HEK293 (cell line): ENCODE data around the gene KSR1.

Experiments used
- CTCF ChIA-PET: fragments of 350-600 bp; formaldehyde crosslinking; extraction: SDS; loops from one replicate; lab custom pipeline; 2021; ENCODE audit warnings: antibody characterized with exemption; lab: Yijun Ruan, JAX
- POLR2A ChIA-PET: fragments of 300-600 bp; formaldehyde crosslinking; extraction: SDS; loops from one replicate; lab custom pipeline; 2020; ENCODE audit warnings: antibody characterized with exemption, inconsistent platforms; lab: Yijun Ruan, JAX
- H3K27ac ChIP-seq: fragments of 200-500 bp; sonication (Bioruptor generic); 2 replicates; pipeline ENCODE4 v1.5.1; 2014; ENCODE audit warnings: low read depth, low read length, control low read depth, inconsistent platforms; ENCODE audit errors: extremely low read depth
- H3K36me3 ChIP-seq, 2 experiments: fragments of 200-500 bp in 1 of 2; sonication (Bioruptor generic) in 1 of 2; 1 replicate in 1 of 2; 2 replicates in 1 of 2; pipeline ENCODE4 v1.5.1; 2014 to 2017; ENCODE audit warnings: inconsistent platforms in 2 of 2, low read length in 2 of 2; ENCODE audit not compliant: control insufficient read depth in 2 of 2, insufficient read depth in 1 of 2
- H3K4me1 ChIP-seq: fragments of 200-500 bp; sonication (Bioruptor generic); 2 replicates; pipeline ENCODE4 v1.5.1; 2014; ENCODE audit warnings: mild to moderate bottlenecking, low read length, inconsistent platforms; ENCODE audit not compliant: control insufficient read depth, insufficient read depth
- H3K4me3 ChIP-seq: 2 replicates; pipeline ENCODE4 v1.5.1; 2011; ENCODE audit warnings: low read depth, mild to moderate bottlenecking, control low read depth, low read length, moderate library complexity
- H3K9me3 ChIP-seq: fragments of 200-500 bp; sonication (Bioruptor generic); 2 replicates; pipeline ENCODE4 v1.5.1; 2014; ENCODE audit warnings: low read depth, low read length, inconsistent platforms; ENCODE audit not compliant: control insufficient read depth, insufficient read depth
- GLI4 ChIP-seq: fragments of 450-650 bp; formaldehyde crosslinking; IDR thresholded peaks from 2 replicates; pipeline ENCODE4 v1.5.1; 2016; ENCODE audit warnings: missing biosample characterization, missing genetic modification characterization
- MEIS1 ChIP-seq: sonication (generic); formaldehyde crosslinking; IDR thresholded peaks from 2 replicates; pipeline ENCODE4 v1.8.1; 2022; ENCODE audit warnings: missing genetic modification reagents, mild to moderate bottlenecking, borderline replicate concordance
- MYNN ChIP-seq: fragments of 450-650 bp; formaldehyde crosslinking; IDR thresholded peaks from 2 replicates; pipeline ENCODE4 v1.5.1; 2016; ENCODE audit warnings: missing biosample characterization, missing genetic modification characterization, borderline replicate concordance
- SCRT1 ChIP-seq: fragments of 450-650 bp; formaldehyde crosslinking; IDR thresholded peaks from 2 replicates; pipeline ENCODE4 v1.5.1; 2016; ENCODE audit warnings: missing biosample characterization, missing genetic modification characterization, borderline replicate concordance
- WT1 ChIP-seq: fragments of 450-650 bp; formaldehyde crosslinking; IDR thresholded peaks from 2 replicates; pipeline ENCODE4 v1.5.1; 2016; ENCODE audit warnings: missing biosample characterization, missing genetic modification characterization
- ZNF157 ChIP-seq: fragments of 450-650 bp; formaldehyde crosslinking; IDR thresholded peaks from 2 replicates; pipeline ENCODE4 v1.5.1; 2016; ENCODE audit warnings: missing biosample characterization, missing genetic modification characterization
- ZNF211 ChIP-seq: fragments of 450-650 bp; formaldehyde crosslinking; IDR thresholded peaks from 2 replicates; pipeline ENCODE4 v1.5.1; 2016; ENCODE audit warnings: low read depth, missing biosample characterization, missing genetic modification characterization
- ZNF521 ChIP-seq: fragments of 450-650 bp; formaldehyde crosslinking; IDR thresholded peaks from 2 replicates; pipeline ENCODE4 v1.5.1; 2017; ENCODE audit warnings: missing biosample characterization, mild to moderate bottlenecking, missing genetic modification characterization
- ZNF621 ChIP-seq: fragments of 450-650 bp; formaldehyde crosslinking; IDR thresholded peaks from 2 replicates; pipeline ENCODE4 v1.5.1; 2017; ENCODE audit warnings: missing biosample characterization, missing genetic modification characterization
- ZNF623 ChIP-seq: fragments of 450-650 bp; formaldehyde crosslinking; IDR thresholded peaks from 2 replicates; pipeline ENCODE4 v1.5.1; 2016; ENCODE audit warnings: missing biosample characterization, missing genetic modification characterization
- ZNF654 ChIP-seq: fragments of 450-650 bp; formaldehyde crosslinking; IDR thresholded peaks from 2 replicates; pipeline ENCODE4 v1.5.1; 2016; ENCODE audit warnings: low read depth, missing biosample characterization, missing genetic modification characterization
- ZNF701 ChIP-seq: fragments of 450-650 bp; formaldehyde crosslinking; IDR thresholded peaks from 2 replicates; pipeline ENCODE4 v1.5.1; 2016; ENCODE audit warnings: missing biosample characterization, missing genetic modification characterization
- TF ChIP-seq, protein P1 (sequence below): fragments of 450-650 bp; formaldehyde crosslinking; IDR thresholded peaks from 2 replicates; pipeline ENCODE4 v1.5.1; 2016; ENCODE audit warnings: missing biosample characterization, missing genetic modification characterization
- TF ChIP-seq, protein P2 (sequence below): fragments of 450-650 bp; formaldehyde crosslinking; IDR thresholded peaks from 2 replicates; pipeline ENCODE4; 2016; ENCODE audit warnings: missing biosample characterization, missing genetic modification characterization
- TF ChIP-seq, protein P3 (sequence below): fragments of 450-650 bp; formaldehyde crosslinking; IDR thresholded peaks from 2 replicates; pipeline ENCODE4 v1.5.1; 2016; ENCODE audit warnings: missing biosample characterization, missing genetic modification characterization
- TF ChIP-seq, protein P4 (sequence below): fragments of 450-650 bp; formaldehyde crosslinking; IDR thresholded peaks from 2 replicates; pipeline ENCODE4 v1.5.1; 2016; ENCODE audit warnings: missing biosample characterization, missing genetic modification characterization
- TF ChIP-seq, protein P5 (sequence below): fragments of 450-650 bp; IDR thresholded peaks from 2 replicates; pipeline ENCODE4 v1.5.1; 2018; ENCODE audit warnings: missing biosample characterization, mild to moderate bottlenecking, missing genetic modification characterization
- TF ChIP-seq, protein P6 (sequence below): fragments of 450-650 bp; formaldehyde crosslinking; IDR thresholded peaks from 2 replicates; pipeline ENCODE4 v1.5.1; 2017; ENCODE audit warnings: missing biosample characterization, missing genetic modification characterization
- TF ChIP-seq, protein P7 (sequence below): fragments of 450-650 bp; formaldehyde crosslinking; IDR thresholded peaks from 2 replicates; pipeline ENCODE4 v1.5.1; 2016; ENCODE audit warnings: missing biosample characterization, missing genetic modification characterization

Gene KSR1

DNA sequence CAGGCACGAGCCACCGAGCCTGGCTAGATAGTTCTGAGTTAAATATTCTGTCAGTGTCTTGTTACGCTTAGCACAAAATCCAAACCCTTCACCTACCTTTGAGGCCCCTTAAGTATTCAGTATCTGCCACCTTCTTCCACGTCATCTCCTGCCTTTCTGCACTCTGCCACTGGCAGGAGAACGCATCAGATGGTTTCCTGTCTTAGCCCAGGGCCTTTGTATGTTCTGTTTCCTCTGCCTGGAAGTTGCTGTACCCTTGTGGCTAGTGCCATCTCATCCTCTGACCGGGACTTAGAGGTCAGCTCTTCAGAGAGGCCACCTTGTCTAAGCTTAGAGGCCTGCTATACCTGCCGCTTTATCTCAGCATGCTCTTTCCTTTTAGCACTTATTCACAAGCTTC, 107.3 kb downstream of the KSR1 start (continued):
- no peak for TF ChIP-seq ZNF621 (tag by site-specific recombination)

DNA sequence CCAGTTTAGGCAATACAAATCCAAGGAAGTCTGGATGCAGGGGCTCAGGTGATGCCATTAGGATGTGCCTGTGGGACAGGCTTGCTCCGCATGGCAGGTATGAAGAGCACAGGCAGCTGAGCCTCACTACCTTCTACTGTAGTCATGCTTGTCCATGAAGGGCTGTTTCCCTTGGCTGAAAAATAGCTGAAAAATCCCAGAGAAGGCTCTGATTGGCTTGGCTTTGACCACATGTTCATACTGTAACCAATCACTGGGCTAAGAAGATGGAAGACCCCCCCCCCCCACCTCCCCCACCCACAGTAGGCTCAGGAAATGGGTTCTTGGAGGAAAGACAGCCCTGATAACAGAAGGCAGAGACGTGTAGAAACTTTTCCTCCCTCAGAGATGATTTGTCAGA, 108.2 kb downstream of the KSR1 start:
- no peaks in the 10 kb centered on the region for H3K9me3 ChIP-seq
- H3K4me1 ChIP-seq = peaks cover 12% of the 10 kb centered on the region
- H3K4me3 ChIP-seq = no peak overlapping the region
- ChIA-PET CTCF (interaction anchor here (0.6 to 2.7 kb wide), 5 partner anchors 16 to 38 kb away, joined by 3 to 20 read pairs (median 4); no protein-coding TSS in a partner anchor), POLR2A (interaction anchor here (0.7 kb wide), 1 partner anchor 110 kb away, joined by 3 read pairs; no protein-coding TSS in a partner anchor)
- peaks cover 0 to 7% of the 10 kb centered on the region in 2 experiments; a peak in 1 of 3 replicates for H3K36me3 ChIP-seq
- no peak for TF ChIP-seq ZNF157 (tag by site-specific recombination)
- TF ChIP-seq, protein P1, sequence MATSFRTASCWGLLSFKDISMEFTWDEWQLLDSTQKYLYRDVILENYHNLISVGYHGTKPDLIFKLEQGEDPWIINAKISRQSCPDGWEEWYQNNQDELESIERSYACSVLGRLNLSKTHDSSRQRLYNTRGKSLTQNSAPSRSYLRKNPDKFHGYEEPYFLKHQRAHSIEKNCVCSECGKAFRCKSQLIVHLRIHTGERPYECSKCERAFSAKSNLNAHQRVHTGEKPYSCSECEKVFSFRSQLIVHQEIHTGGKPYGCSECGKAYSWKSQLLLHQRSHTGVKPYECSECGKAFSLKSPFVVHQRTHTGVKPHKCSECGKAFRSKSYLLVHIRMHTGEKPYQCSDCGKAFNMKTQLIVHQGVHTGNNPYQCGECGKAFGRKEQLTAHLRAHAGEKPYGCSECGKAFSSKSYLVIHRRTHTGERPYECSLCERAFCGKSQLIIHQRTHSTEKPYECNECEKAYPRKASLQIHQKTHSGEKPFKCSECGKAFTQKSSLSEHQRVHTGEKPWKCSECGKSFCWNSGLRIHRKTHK (tag by site-specific recombination) = no peak
- TF ChIP-seq, protein P2, sequence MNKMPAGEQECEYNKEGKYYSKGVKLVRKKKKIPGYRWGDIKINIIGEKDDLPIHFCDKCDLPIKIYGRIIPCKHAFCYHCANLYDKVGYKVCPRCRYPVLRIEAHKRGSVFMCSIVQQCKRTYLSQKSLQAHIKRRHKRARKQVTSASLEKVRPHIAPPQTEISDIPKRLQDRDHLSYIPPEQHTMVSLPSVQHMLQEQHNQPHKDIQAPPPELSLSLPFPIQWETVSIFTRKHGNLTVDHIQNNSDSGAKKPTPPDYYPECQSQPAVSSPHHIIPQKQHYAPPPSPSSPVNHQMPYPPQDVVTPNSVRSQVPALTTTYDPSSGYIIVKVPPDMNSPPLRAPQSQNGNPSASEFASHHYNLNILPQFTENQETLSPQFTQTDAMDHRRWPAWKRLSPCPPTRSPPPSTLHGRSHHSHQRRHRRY (tag by site-specific recombination) = no peak
- TF ChIP-seq, protein P3, sequence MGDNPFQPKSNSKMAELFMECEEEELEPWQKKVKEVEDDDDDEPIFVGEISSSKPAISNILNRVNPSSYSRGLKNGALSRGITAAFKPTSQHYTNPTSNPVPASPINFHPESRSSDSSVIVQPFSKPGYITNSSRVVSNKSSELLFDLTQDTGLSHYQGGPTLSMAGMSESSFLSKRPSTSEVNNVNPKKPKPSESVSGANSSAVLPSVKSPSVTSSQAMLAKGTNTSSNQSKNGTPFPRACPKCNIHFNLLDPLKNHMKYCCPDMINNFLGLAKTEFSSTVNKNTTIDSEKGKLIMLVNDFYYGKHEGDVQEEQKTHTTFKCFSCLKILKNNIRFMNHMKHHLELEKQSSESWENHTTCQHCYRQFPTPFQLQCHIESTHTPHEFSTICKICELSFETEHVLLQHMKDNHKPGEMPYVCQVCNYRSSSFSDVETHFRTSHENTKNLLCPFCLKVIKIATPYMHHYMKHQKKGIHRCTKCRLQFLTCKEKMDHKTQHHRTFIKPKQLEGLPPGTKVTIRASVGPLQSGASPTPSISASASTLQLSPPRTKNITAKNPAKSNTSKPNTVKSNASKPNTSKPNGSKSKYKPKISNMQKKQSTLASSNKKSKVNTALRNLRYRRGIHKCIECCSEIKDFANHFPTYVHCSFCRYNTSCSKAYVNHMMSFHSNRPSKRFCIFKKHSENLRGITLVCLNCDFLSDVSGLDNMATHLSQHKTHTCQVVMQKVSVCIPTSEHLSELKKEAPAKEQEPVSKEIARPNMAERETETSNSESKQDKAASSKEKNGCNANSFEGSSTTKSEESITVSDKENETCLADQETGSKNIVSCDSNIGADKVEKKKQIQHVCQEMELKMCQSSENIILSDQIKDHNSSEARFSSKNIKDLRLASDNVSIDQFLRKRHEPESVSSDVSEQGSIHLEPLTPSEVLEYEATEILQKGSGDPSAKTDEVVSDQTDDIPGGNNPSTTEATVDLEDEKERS (tag by site-specific recombination) = no peak
- no peak for TF ChIP-seq ZNF521 (tag by site-specific recombination)
- no peak for TF ChIP-seq MEIS1 (CRISPR knock-in tag)
- TF ChIP-seq MYNN (tag by site-specific recombination) = no peak
- no peak for TF ChIP-seq ZNF623
- TF ChIP-seq, protein P4, sequence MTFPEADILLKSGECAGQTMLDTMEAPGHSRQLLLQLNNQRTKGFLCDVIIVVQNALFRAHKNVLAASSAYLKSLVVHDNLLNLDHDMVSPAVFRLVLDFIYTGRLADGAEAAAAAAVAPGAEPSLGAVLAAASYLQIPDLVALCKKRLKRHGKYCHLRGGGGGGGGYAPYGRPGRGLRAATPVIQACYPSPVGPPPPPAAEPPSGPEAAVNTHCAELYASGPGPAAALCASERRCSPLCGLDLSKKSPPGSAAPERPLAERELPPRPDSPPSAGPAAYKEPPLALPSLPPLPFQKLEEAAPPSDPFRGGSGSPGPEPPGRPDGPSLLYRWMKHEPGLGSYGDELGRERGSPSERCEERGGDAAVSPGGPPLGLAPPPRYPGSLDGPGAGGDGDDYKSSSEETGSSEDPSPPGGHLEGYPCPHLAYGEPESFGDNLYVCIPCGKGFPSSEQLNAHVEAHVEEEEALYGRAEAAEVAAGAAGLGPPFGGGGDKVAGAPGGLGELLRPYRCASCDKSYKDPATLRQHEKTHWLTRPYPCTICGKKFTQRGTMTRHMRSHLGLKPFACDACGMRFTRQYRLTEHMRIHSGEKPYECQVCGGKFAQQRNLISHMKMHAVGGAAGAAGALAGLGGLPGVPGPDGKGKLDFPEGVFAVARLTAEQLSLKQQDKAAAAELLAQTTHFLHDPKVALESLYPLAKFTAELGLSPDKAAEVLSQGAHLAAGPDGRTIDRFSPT (tag by site-specific recombination) = no peak
- TF ChIP-seq, protein P5, sequence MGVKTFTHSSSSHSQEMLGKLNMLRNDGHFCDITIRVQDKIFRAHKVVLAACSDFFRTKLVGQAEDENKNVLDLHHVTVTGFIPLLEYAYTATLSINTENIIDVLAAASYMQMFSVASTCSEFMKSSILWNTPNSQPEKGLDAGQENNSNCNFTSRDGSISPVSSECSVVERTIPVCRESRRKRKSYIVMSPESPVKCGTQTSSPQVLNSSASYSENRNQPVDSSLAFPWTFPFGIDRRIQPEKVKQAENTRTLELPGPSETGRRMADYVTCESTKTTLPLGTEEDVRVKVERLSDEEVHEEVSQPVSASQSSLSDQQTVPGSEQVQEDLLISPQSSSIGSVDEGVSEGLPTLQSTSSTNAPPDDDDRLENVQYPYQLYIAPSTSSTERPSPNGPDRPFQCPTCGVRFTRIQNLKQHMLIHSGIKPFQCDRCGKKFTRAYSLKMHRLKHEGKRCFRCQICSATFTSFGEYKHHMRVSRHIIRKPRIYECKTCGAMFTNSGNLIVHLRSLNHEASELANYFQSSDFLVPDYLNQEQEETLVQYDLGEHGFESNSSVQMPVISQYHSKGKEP (tag by site-specific recombination) = no peak
- no peak for TF ChIP-seq ZNF654 (tag by site-specific recombination)
- no peak for TF ChIP-seq GLI4 (tag by site-specific recombination)
- TF ChIP-seq WT1 (tag by site-specific recombination) = no peak
- no peak for TF ChIP-seq ZNF701 (tag by site-specific recombination)
- TF ChIP-seq, protein P6, sequence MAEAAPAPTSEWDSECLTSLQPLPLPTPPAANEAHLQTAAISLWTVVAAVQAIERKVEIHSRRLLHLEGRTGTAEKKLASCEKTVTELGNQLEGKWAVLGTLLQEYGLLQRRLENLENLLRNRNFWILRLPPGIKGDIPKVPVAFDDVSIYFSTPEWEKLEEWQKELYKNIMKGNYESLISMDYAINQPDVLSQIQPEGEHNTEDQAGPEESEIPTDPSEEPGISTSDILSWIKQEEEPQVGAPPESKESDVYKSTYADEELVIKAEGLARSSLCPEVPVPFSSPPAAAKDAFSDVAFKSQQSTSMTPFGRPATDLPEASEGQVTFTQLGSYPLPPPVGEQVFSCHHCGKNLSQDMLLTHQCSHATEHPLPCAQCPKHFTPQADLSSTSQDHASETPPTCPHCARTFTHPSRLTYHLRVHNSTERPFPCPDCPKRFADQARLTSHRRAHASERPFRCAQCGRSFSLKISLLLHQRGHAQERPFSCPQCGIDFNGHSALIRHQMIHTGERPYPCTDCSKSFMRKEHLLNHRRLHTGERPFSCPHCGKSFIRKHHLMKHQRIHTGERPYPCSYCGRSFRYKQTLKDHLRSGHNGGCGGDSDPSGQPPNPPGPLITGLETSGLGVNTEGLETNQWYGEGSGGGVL (tag by site-specific recombination) = no peak
- TF ChIP-seq, protein P7, sequence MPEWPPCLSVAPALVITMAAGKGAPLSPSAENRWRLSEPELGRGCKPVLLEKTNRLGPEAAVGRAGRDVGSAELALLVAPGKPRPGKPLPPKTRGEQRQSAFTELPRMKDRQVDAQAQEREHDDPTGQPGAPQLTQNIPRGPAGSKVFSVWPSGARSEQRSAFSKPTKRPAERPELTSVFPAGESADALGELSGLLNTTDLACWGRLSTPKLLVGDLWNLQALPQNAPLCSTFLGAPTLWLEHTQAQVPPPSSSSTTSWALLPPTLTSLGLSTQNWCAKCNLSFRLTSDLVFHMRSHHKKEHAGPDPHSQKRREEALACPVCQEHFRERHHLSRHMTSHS (tag by site-specific recombination) = no peak
- TF ChIP-seq SCRT1 (tag by site-specific recombination) = no peak
- TF ChIP-seq ZNF211 (tag by site-specific recombination) = no peak
- H3K27ac ChIP-seq = no peak overlapping the region
